ENCODE results near the gene NT5DC2. TPM values are rescaled to one million over a fixed set of nuclear protein-coding genes. Genes with fewer than 3 reads are reported as not detected.

NT5DC2 gene
- total and polyA plus RNA-seq, 10 of the 15 experiments (the other 5 are each of a cell fraction or from before 2014, with no cell fraction given): 21.6 to 135 (median 66.8) TPM

DNA sequence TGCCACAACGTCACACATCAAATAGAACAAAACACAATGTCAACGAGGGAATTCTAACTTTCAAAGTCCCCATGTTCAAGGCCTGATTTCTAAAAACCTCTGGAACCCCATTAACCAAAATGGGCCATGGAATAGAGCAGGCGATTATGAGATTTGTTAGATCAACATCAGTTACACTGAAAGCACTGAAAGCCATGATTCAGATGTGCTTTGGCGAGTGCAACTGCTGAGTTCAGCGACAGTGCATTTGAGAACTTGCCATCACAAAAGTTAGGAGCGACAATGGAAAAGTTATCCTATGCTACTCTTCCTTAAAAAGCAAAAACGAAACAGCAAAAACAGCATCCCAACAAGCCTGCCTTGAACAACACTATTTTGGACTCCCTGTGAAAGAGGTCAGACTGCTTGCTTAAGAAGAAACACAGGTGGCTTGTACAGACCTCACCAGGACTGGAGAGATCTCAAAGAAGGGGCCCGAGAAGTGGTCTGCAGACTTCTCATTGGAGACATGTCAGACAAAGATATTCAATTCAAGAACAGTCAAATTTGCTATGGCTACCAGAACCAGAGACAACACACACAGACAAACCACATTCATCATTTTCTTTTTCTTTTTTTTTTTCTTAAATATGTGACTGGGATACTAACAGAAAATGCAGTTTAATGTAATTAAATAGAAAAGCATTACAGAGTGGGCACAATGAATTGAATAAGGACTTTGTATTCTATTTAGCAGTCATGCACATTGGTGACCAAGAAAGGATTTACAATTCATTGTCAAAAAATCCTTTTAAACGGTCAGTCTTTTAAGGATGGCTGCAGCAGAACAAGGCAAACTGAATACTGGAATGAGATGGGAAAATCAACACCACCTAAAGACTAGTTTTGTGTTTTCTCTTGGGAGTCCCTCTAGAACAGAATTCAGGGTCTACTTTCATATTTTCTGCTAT, 23.6 kb upstream of the NT5DC2 start (continued):
- no peak for TF ChIP-seq CEBPZ (IDR thresholded peaks at IDR 0.05; ENCODE audit: low read depth, low read length)
- TF ChIP-seq JUND (IDR thresholded peaks at IDR 0.05; ENCODE audit: low read depth, low read length): no peak
- TF ChIP-seq SMAD5 (IDR thresholded peaks at IDR 0.05; ENCODE audit: low read depth): no peak
- TF ChIP-seq MYC (IDR thresholded peaks at IDR 0.05; ENCODE audit: insufficient read depth, insufficient read length, insufficient replicate concordance, low read length, severe bottlenecking): no peak
- TF ChIP-seq MLLT1 (IDR thresholded peaks at IDR 0.05): no peak
- TF ChIP-seq ETV6 (conservative IDR thresholded peaks at IDR 0.05 in 1 of 2, IDR thresholded peaks at IDR 0.05 in 1 of 2; ENCODE audit: borderline replicate concordance in 1 of 2, low read depth in 1 of 2): no peak
